CD4-positive, alpha-beta T cell treated with Interleukin-15 for 1 hour (primary cell): Measurements from ENCODE around the gene FAS.

Source experiments
- DNase-seq: peaks from one replicate; pipeline ENCODE4 v3.0.0-alpha.2; 2020

FAS gene

GRCh38 chr10:88974012-88974411 lies 16.6 kb upstream of the FAS start:
- no peak for DNase-seq

- no peak for DNase-seq
Measured at GRCh38 chr10:88974446-88975376, 15.9 kb upstream of the FAS start.

- DNase-seq, result no peak
Measured at GRCh38 chr10:88975377-88975720, 15.2 kb upstream of the FAS start.

GRCh38 chr10:88978463-88978862 lies 12.1 kb upstream of the FAS start:
- no peak for DNase-seq

DNA sequence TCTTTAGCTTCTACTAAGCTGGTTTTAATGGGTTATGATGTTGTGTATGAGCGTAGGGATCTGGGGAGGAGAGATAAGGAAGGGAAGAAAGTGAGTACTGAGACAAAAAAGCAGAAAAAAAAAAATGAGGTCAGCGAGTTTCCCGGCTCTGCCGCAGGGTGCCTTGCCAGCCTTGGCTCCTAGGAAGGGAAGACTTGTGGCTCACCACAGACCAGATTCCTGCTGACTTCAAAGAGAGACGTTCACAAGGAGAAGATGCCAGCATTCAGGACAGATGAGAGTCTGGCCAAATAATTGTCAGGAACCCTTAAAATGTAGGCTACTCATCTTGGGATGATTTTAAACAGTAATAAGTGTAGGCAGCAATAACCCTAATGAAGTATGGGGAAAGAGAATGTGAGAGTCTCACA lies 11.4 kb upstream of the FAS start:
- no peak for DNase-seq

- no peak for DNase-seq
Measured at GRCh38 chr10:88979603-88980002, 11.0 kb upstream of the FAS start.

DNA sequence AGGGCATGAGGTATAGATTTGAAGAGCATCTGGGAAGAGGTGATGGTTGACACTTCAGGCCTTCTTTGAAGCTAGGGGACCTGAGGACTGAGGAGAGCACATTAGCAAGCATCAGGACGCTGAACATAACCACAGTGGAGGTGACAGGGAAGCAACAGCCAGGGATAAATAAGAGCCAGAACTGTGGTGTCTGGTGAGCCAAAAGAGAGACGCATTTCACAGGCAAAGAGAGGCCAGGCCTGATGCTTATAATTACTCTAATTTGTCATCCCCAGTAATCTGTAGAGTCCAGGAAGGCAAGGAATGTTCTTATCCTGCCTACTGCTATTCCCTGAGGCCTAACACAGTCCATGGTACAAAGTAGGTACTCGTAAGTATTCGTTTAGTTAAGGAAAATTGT lies 10.4 kb upstream of the FAS start:
- no peak for DNase-seq

DNA sequence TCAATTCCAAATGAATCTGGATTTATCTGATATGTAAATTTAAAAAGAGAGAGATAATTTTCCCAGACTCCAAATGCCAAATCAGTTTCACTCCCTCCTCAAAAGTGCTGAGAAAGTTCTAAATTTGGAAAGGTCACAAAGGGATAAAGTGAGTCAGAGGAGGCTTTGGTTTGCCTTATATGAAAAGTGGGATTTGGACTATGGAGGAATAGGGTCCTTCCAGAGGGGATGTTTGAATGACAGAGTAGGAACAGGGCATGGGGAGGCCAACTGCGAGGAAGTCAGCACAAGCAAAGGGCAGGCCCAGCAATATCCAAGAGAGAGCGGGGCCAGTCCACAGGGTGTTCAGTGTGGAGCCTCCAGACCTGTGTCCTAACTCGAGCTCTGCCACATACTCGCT lies 9.8 kb upstream of the FAS start:
- no peak for DNase-seq

- no peak for DNase-seq
Measured at GRCh38 chr10:88981435-88981834, 9.2 kb upstream of the FAS start.

DNA sequence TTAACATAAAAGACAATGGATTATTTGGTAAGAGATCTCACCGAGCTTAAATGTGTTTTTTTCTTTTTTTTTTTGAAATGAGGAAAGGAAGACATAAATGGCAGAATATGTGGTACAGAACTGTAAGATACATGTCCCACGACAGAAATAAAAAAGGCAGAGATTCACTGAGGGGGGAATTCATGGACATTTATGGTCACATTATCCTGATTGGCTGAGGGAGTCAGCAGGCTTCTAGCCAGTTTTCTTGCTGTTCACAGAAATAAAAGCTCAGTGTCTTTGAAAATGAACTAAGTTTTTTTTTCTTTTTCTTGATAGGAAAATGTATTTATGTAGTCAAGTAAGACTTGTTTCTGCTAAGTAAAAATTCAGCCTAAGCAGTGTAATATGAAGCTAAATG lies 8.2 kb upstream of the FAS start:
- no peak for DNase-seq

GRCh38 chr10:88983206-88983605 lies 7.4 kb upstream of the FAS start:
- no peak for DNase-seq

GRCh38 chr10:88983939-88984338 lies 6.7 kb upstream of the FAS start:
- DNase-seq, result no peak

GRCh38 chr10:88984525-88984924 lies 6.1 kb upstream of the FAS start:
- no peak for DNase-seq

- no peak for DNase-seq
Measured at GRCh38 chr10:88986549-88987242, 3.9 kb upstream of the FAS start.

DNA sequence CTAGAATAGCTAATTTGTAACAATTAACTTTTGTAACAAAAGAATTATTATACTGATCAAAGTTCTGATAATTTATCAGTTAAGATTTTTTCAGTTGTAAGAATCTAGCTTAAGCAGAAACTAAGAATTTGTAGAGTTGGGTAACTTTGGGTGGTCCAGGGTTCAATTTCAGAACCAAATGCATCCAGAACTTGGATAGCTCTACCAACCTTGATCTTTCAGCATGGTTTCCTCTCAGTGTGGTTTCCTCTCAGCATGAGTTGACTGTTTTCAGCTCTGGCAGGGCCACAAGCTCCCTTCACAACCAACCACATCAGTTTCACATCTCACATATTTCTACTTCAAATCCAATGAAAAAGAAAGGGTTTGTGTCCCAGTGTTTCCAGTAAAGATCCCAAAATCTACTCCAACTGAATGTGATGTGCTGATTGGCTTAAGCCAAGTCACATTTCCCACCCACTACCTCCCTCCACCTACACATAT lies 3.3 kb upstream of the FAS start:
- DNase-seq, result no peak

DNA sequence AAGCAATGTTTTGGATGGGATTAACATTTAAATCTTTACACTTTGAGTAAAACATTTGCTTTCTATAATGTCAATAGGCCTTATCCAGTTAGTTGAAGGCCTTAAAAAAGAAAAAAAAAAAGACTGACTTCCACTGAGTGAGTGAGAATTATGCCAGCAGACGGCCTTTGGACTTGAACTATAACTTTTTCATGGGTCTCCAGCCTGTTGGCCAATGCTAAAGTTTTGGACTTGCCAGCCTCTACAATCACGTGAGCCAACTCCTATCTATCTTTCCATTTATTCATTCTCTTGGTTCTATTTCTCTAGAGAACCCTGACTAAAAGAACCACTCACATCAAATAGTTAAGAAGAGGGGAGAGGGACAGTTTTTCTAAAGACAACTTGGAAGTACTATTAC lies 2.8 kb upstream of the FAS start:
- DNase-seq, result no peak

- DNase-seq, result no peak
Measured at GRCh38 chr10:88989423-88989822, 1.2 kb upstream of the FAS start.

GRCh38 chr10:88989824-88990383 lies 694 bp upstream of the FAS start:
- DNase-seq, result peak; percentile 22

DNA sequence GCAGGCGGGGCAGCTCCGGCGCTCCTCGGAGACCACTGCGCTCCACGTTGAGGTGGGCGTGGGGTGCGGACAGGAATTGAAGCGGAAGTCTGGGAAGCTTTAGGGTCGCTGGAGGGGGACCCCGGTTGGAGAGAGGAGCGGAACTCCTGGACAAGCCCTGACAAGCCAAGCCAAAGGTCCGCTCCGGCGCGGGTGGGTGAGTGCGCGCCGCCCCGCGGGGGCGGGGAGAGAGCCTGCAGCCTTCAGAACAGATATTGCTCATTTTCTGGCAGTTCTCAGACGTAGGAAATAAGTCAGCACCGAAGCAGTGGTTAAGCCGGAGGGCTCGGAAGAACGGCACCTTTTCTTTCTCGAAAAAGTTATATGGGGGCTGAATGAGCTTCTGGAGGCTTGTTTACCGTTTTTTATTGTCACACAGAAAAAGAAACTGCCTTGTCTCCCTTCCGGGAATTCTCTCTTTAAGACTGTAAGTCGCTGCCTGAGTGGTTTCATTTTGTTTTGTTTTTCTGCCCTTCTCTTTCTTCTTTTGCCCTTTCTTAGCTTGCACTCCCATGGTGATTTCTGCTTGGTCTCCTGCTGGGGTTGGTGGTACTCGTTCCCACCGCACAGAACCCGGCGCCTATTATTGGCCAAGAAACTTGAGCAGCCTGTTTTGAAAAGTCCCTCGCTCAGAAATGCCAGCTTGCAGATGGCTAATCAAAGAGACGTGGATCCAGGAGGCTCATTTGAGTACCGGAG lies 732 bp downstream of the FAS start:
- DNase-seq, result peak; percentile 60

- no peak for DNase-seq
Measured at GRCh38 chr10:88991899-88992320, 1.3 kb downstream of the FAS start.

DNA sequence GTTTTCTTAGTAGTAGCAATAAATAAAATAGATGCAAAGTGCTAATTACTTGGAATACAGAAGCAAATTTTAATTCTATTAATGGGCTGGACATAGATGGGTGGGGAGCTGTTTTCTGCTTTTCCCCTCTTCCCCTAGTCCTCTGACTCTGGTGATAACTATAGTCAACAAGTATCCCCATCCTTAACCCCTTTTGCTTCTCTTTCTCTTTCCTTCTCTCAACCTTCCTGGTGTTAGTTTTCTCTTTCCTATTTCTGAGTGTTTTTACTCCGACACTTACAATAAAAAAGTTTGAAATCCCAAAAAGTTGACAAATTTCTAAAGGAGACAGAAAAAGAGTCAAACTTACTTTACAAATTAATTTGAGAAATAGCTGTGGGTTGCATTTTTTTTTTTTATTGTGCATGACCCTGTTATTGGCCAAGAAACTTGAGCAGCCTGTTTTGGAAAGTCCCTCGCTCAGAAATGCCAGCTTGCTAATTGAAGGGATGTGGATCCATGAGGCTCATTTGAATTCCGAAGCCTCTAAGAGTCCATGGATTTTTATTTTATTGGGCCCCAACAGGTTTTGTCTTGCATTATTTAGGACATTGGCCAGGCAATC lies 2.4 kb downstream of the FAS start:
- no peak for DNase-seq

- DNase-seq, result no peak
Measured at GRCh38 chr10:88994019-88994418, 3.4 kb downstream of the FAS start.
